Daoy (cell line): ENCODE data around the gene MLC1. TPM values are rescaled to one million over a fixed set of nuclear protein-coding genes. Genes with fewer than 3 reads are reported as not detected.

Experiments used
- DNase-seq: peaks from one replicate; pipeline ENCODE4 v3.0.0-alpha.2; 2015; ENCODE audit warnings: low read depth
- total RNA-seq: library from RNA; depleted of rRNA; stranded (reverse); fragments of >200 nt; shearing (Covaris generic); gene quantifications from 2 replicates; pipeline ENCODE4 v1.2.3, GENCODE V29; 2014; rRNA removed

Gene MLC1
- total RNA-seq: not detected in 2 replicates

DNA sequence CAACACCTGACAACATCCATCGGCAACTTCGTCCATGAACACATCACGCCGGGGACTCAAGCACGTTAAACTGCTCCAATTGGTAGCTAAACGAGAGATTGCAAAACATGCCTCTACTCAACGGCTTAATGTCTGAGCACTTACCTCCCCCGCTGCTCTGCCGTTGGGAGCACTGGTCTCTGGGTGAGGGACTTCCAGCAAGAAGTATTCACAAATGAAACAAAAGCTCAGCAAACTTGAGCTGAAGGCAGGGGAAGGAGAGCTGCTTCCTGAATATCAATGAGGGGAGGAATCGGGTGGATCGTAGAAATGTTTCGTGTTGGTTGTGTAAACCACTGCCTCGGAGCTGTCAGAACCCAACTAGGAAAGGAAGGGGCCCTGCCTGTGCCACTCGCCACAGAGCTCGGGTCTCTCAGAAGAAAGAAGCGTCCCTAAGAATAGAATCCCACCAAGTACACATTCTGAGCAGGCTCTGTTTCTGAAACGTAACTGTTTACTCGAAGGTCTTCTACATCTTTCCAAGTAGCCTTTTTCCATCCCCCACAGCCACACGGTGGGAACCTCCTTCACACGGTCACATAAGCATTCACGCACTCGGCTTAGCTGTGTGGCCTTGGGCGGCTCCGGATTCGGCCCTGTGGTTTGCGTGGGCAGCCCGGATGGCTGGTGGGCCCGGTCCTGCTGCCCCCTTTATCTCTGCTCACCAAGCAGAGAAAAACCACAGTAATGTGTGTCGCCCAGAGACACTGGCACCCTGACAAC is at the start of gene MLC1:
Gene MLC1, minus strand, starts transcription at position 216 of the 762 bp plus-strand sequence. CDS start 524 bp downstream, outside the sequence.
- DNase-seq: peak; percentile 21

DNA sequence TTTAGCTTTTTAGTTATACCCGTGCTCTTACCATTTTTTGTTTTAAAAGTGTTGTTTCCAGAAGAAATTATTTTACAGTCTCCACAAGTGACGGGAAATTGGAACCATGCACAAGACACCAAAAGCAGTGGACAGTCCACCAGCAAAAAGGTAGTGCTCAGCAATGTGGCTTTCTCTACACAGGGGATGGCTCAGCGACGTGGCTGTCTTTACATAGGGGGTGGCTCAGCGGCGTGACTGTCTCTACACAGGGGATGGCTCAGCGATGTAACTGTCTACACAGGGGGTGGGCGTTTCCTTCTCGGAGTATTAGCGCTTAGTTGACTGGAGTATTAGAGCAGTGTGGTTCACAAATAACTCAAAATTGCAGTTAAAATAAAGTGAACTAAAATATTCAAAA is 49.3 kb upstream of the MLC1 start:
- no peak for DNase-seq

GRCh38 chr22:50131894-50132293 is 46.7 kb upstream of the MLC1 start:
- no peak for DNase-seq

DNA sequence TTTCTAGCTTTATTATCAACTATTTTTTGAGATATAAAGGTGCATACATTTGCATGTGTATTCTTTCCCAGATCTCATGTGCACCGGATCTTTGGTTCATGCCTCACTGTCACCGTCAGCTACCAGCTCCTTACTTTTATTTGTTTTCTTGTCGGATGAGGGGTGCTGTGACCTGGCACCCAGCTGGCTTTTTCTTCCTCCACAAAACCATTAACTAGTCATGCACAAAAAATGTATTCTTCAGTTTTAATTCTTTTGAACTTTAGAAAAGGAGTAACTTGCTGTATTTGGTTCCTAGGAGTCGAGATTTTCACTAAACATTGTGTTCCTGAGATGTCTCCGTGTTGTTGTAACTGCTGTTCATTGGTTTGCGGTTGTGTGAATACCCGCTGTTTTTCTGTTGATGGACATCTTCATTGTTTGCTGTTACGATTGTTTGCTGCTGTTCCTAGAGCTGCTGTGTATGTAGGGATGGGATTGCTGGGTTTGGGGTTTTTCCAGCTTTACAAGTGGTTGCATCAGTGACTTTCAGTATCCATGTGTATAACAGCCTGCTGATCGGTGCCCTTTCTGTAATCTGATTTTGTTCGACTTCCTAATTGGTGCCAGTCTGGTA is 44.0 kb upstream of the MLC1 start:
- DNase-seq: no peak

DNA sequence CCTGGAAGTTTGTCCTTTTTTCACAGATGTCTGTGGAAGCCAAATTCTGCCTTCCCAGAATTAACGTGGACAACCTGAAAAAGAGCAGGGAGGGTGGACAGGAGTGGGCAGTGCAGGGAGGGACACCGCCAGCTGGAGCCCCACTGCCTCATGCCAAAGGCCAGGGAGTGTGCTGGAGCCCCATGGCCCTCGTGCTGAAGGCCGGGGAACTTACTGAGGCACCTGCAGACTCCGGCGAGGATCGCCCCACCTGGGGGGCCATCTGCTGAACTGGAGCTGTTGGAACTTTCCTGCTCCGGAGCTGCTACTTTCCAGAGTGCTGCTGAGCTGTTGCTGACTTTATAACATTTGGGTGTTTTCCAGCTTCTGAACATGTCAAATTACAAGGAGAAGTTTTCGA is 39.8 kb upstream of the MLC1 start:
- no peak for DNase-seq

DNA sequence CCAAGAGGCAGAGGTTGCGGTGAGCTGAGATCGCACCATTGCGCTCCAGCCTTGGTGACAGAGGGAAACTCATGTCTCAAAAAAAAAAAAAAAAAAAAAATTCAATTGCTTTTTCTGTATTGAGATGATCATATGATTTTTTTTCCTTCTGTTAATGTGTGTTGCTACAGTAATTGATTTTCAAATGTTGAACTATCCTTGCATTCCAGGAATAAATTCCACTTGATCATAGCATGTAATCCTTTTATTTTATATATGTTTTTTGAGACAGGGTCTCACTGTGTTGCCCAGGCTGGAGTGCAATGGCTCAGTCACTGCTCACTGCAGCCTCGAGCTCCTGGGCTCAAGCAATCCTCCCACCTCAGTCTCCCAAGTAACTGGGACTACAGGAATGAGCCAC is 37.9 kb upstream of the MLC1 start:
- DNase-seq: no peak

DNA sequence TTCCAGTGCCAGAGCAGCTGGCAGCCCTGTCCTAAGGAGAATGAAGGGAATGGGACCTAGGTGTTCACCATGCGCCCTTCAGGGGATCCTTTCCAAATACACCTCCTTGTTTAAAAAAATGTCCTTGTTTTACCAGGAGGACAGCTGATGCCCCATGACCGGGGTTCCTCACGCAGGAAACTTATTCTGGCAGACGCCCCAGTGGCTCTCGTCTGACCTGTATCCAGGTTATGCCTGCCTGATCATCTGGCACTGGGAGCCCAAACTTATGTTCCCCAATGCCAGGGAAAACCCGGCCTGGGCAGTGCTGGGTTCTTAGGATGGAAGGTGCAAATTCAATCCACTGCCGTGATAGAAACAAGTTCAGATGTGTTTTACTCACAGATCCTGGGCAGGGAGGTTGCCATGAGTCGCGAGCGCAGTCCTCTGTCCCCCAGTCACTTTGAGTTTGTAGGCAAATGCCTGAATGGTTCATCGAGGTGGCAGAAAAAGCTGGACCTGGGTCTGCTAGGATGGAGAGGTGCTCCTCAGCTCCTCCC is 36.0 kb upstream of the MLC1 start:
- DNase-seq: no peak

DNA sequence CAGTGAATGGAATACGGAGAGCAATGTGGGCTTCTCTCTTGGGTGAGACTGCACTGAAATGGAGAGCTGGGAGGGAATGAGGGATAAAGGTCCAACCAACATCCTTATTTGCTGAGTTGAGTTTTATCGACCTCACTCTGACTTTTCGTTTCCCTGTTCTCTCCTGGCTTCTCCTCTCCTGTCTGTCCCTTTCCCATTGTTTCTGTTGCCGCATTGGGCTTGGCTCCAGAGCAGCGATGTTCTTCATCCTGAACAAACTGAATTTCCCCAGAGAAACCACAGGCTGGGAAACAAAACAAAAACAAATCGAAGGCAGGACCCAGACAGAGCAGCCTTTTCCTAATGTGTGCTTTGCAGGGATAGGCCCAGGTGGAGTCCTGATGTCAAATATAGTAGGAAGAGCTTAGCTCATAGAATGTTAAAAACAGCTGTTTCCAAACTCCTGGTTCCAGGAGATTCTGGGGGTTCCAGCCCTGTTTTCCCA is 34.6 kb upstream of the MLC1 start:
- DNase-seq: no peak

DNA sequence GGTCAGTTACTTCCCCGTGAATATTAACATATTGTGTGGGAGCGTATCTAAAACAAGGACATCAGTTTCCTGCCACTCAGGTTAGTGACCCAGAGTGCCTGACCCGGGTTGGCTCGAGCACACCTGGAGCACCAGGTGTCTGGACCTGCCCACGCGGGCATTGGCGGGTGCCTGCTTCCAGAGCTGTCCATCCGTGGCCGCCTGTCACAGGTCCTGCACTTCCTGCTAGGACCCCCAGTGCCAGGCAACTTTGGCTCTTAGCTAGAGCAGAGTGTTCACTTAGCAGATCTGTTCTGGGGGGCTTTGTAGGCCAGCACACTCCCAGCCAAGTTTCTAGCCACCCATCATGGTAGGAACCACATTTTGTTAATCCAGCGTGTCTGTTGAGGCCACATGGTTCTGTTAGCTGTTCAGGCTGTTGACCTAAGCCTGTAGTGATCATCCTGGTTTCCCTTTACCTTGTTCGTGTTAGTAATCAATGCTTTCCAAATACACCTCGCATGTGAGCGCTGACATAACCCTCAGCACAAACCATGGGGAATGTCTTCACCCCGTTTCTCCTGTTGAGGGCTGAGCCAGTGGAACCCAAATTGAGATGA is 34.0 kb upstream of the MLC1 start:
- DNase-seq: no peak

DNA sequence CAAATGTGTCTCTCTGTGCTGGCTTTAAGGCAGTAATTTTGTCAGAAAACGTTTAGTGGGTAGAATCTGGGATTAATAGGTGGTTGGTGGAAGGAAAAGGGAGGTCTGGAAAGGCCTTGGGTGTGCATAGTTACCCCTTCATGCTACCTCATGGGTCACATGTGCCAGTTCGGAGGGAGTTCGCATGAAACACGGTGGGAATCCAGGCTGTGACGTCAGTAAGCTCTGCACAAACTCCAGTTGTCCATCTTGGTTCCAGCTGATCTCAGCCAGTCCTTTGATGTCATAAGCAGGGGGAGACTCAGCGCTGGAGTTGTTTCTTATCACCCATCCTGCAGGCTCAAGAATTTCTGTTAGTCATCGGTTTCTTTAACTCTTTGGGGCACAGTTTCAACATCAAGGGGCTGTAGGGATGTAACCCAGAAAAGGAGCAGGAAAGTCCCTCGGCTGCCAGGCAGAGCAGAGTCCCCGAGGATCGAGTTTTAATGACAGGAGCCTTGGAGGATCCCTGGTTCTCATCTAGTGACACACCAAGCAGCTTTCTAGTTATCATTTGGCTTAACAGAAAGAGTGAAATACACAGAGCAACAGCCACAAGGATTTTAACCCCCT is 33.4 kb upstream of the MLC1 start:
- DNase-seq: peak; percentile 56

GRCh38 chr22:50118129-50118528 is 32.9 kb upstream of the MLC1 start:
- no peak for DNase-seq

DNA sequence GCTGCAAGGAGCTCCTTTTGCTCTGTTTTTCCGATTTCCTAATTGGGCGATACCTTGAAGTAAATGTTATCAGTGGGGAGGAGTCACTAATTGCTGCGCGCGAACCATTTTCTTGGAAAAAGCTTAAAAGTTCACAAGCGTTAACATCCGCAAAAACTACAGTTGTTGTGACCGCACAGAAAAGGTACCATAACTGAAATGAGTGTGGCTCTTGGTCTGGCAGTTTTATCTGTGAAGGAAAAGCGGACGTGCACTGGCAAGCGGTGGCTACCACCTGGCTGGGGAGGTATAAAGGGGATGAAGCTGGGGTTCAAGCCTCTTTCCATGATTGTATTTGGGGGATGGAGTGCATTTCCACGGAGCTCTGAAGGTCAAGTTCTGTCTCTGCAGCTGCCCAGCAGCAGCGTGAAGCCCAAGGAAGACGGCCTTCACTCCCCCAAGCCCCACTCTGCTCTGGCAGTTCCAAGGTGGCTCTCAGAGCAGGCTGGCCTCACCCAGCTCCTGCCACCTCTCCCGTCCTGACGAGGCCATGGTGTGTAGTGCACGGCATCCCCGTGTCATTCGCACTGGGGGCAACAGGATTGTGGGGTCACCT is 32.0 kb upstream of the MLC1 start:
- no peak for DNase-seq

DNA sequence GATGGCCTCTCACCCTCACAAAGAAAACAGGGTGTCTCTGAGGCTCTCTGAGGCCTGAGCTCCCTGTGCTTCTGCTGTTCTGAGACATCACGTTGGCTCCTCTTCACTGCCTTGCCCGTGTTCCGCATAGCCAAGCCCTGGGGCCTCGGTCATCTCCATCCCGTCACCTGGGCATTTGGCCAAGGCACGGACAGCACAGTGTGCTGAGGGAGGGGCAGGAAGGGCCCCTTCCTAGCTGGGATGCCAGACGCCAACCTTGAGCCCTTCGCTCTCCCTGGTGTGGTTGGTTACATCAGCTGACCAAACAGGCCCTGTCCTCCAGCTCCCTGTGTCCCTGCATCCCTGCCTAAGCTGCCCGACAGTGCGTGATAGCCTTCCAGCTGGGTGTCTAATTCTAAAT is 30.5 kb upstream of the MLC1 start:
- DNase-seq: no peak

DNA sequence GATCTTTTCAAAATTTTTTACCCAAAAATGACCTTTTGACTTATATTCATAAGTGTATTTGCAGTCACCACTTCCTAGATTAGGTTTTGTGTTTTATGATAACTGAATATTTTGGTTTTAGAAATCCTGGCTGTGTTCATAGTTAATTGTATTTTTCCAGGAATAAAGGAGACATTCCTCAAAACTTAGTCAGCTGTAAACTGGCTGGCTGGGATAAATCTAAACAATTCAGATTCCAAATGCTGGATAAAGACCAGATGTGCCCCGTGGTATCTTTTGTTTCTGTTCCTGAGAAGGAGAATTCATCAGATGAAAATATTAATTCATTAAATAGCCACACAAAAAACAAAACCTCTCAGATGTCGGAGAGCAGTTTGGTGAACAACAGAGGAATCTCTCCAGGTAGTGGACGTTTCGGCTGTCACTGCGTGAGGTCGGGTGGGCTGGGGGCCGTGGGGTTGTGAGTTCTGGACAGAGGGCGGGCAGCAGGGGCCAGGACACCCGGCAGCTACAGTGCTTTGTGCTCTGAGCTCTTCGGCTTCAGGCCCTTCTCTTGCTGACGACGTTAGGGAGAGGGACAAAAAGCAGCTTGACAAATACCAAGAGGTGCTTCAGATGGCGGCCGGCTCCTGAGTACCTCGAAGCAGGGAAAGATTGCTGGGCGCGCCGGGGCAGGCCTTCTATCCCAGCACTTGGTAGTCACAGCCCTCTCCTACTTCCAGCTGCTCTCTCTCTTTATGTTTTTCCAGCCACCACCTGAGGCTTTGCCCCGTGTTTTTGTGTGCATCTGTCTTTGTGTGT is 29.2 kb upstream of the MLC1 start:
- no peak for DNase-seq

DNA sequence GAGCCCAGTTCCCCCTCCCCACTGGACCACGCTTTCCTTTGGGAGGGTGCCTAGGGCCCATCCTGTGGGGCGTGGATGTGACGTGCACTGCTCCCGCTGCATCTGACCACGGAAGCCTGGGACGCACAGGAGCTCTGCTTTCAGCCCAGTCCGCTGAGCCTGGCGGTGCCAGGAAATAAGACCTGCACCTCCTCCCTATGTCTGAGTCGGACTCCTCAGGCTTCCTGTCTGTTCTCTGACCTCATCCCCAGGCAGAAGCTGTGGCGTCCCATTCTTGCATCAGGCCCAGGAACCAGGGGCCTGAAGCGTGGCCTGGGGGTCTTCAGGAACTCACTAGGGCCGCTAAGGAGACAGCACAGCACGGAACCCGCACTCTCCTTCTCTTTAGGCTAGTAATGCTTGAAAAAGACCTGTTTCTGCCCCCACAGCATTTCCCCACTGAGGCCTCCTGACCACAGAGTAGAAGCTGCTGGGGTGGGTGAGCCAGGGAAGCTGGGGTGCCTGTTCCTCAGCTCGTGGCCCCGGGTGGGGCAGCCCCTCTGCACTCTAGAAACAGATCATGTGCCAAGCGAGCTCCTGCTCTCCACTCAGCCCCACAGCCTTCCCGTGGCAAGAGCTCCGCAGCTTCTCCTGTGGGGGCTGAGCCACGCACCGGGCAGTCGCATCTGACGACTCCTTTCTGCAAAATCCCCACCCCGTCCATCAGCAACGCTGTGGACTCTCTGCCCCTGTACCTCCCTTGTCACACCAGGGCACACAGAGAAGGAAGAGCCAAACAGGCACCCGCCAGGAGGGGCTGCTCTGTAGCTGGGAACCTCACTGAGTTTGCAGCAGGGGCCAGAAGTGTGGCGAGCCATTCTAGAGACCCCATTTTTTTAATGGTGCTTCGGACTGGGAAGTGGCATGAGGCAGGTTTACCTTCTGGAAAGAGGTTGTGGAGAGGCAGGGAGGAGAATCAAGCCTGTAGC is 27.2 kb upstream of the MLC1 start:
- DNase-seq: peak; percentile 60

GRCh38 chr22:50111056-50111455 is 25.8 kb upstream of the MLC1 start:
- no peak for DNase-seq

GRCh38 chr22:50107529-50107928 is 22.3 kb upstream of the MLC1 start:
- DNase-seq: no peak

- no peak for DNase-seq
Measured at GRCh38 chr22:50105208-50106100, 20.2 kb upstream of the MLC1 start.

DNA sequence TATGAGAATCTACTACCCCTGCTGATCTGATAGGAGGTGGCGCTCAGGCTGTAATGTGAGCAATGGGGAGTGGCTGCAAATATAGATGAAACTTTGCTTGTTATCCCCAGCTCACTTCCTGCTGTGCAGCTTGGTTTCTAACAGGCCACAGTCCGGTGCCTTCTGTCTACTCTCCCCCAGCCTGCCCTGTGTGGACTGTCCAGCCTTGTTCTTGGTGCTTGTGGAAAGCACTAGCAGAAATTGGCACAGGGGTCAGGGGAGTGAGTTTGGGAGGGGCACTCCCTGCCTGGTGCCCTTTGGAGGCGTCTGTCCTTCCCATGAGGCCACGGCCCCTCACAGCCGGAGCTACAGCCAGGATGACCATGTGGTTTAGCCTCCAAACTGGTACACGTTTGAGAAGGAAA is 18.9 kb upstream of the MLC1 start:
- no peak for DNase-seq
